GM18511 (cell line): ENCODE results near the gene MYO1G.
"Not testable (repeated sequence)": the region's sequence is repeated elsewhere in the genome, so short reads cannot be mapped to it uniquely, and the experiment has no call there.

ENCODE experiments used
- ATAC-seq: cut with Tn5 transposase; IDR thresholded peaks from one replicate; pipeline ENCODE4 v1.9.1; 2021; ENCODE audit warnings: mild to moderate bottlenecking, moderate library complexity; ENCODE audit not compliant: unreplicated experiment

The MYO1G gene

GRCh38 chr7:44999245-45000092 is 20.7 kb upstream of the MYO1G start:
- ATAC-seq, result peak; percentile 72

- ATAC-seq, result no peak
Observed at GRCh38 chr7:44998153-44998871, 19.5 kb upstream of the MYO1G start.

- ATAC-seq, result peak; percentile 25
Observed at GRCh38 chr7:44995555-44996493, 17.0 kb upstream of the MYO1G start.

GRCh38 chr7:44994877-44995554 is 16.2 kb upstream of the MYO1G start:
- no peak for ATAC-seq

- not testable (repeated sequence) for ATAC-seq
Observed at GRCh38 chr7:44992004-44992795, 13.4 kb upstream of the MYO1G start.

- ATAC-seq, result no peak
Observed at GRCh38 chr7:44990109-44991023, 11.6 kb upstream of the MYO1G start.

GRCh38 chr7:44989132-44989531 is 10.3 kb upstream of the MYO1G start:
- no peak for ATAC-seq

- ATAC-seq, result no peak
Observed at GRCh38 chr7:44988701-44989100, 9.9 kb upstream of the MYO1G start.

- ATAC-seq, result no peak
Observed at GRCh38 chr7:44987996-44988395, 9.2 kb upstream of the MYO1G start.

GRCh38 chr7:44987457-44987856 is 8.6 kb upstream of the MYO1G start:
- ATAC-seq, result no peak

GRCh38 chr7:44986218-44987053 is 7.6 kb upstream of the MYO1G start:
- ATAC-seq, result peak; percentile 97

- ATAC-seq, result no peak
Observed at GRCh38 chr7:44985900-44986217, 7.0 kb upstream of the MYO1G start.

- ATAC-seq, result no peak
Observed at GRCh38 chr7:44985033-44985695, 6.3 kb upstream of the MYO1G start.

- no peak for ATAC-seq
Observed at GRCh38 chr7:44984478-44984758, 5.6 kb upstream of the MYO1G start.

GRCh38 chr7:44983742-44984477 is 5.1 kb upstream of the MYO1G start:
- no peak for ATAC-seq

GRCh38 chr7:44982970-44983369 is 4.2 kb upstream of the MYO1G start:
- no peak for ATAC-seq

GRCh38 chr7:44982535-44982923 is 3.7 kb upstream of the MYO1G start:
- ATAC-seq, result no peak
